GM21576 (cell line): ENCODE results near the gene CYSTM1.

ENCODE experiments used
- ATAC-seq: cut with Tn5 transposase; IDR thresholded peaks from one replicate; pipeline ENCODE4 v1.9.1; 2021; ENCODE audit warnings: mild to moderate bottlenecking, moderate library complexity; ENCODE audit not compliant: unreplicated experiment

The CYSTM1 gene

GRCh38 chr5:140232731-140233130 is 57.7 kb downstream of the CYSTM1 start:
- ATAC-seq, result no peak

GRCh38 chr5:140234377-140234989 is 59.5 kb downstream of the CYSTM1 start:
- no peak for ATAC-seq

GRCh38 chr5:140235791-140236551 is 61.0 kb downstream of the CYSTM1 start:
- ATAC-seq, result no peak

GRCh38 chr5:140236891-140237598 is 62.1 kb downstream of the CYSTM1 start:
- no peak for ATAC-seq

GRCh38 chr5:140238756-140239155 is 63.8 kb downstream of the CYSTM1 start:
- no peak for ATAC-seq

GRCh38 chr5:140239461-140239860 is 64.5 kb downstream of the CYSTM1 start:
- no peak for ATAC-seq

- peak; percentile 54 for ATAC-seq
Measured at GRCh38 chr5:140239939-140240700, 65.1 kb downstream of the CYSTM1 start.

- no peak for ATAC-seq
Measured at GRCh38 chr5:140240987-140241706, 66.2 kb downstream of the CYSTM1 start.

- no peak for ATAC-seq
Measured at GRCh38 chr5:140242099-140242498, 67.1 kb downstream of the CYSTM1 start.

GRCh38 chr5:140242890-140243585 is 68.0 kb downstream of the CYSTM1 start:
- ATAC-seq, result no peak

- ATAC-seq, result no peak
Measured at GRCh38 chr5:140243706-140244250, 68.8 kb downstream of the CYSTM1 start.

GRCh38 chr5:140244525-140245025 is 69.6 kb downstream of the CYSTM1 start:
- peak; percentile 53 for ATAC-seq

- no peak for ATAC-seq
Measured at GRCh38 chr5:140245341-140245740, 70.4 kb downstream of the CYSTM1 start.

- no peak for ATAC-seq
Measured at GRCh38 chr5:140245926-140246325, 70.9 kb downstream of the CYSTM1 start.

GRCh38 chr5:140246378-140247122 is 71.6 kb downstream of the CYSTM1 start:
- no peak for ATAC-seq

GRCh38 chr5:140248414-140248813 is 73.4 kb downstream of the CYSTM1 start:
- ATAC-seq, result no peak

GRCh38 chr5:140249536-140249935 is 74.5 kb downstream of the CYSTM1 start:
- ATAC-seq, result no peak

- ATAC-seq, result no peak
Measured at GRCh38 chr5:140250386-140250785, 75.4 kb downstream of the CYSTM1 start.

- peak; percentile 64 for ATAC-seq
Measured at GRCh38 chr5:140251527-140251973, 76.6 kb downstream of the CYSTM1 start.
